Neuronal stem cell (in vitro differentiated cells): Measurements from ENCODE around the gene JAKMIP2.

ENCODE experiments used
- DNase-seq: peaks from one replicate; pipeline ENCODE4 v3.0.0-alpha.2; 2013; ENCODE audit warnings: low spot score
- H2AFZ ChIP-seq: one replicate; pipeline ENCODE4 v1.6.1; 2013; ENCODE audit warnings: mild to moderate bottlenecking, low read length, inconsistent platforms
- H2AK5ac ChIP-seq: 2 replicates; pipeline ENCODE4 v1.6.1; 2013; ENCODE audit warnings: low read depth, mild to moderate bottlenecking, inconsistent platforms, low read length, moderate library complexity, mixed read lengths
- H2BK120ac ChIP-seq: 2 replicates; pipeline ENCODE4 v1.6.1; 2013; ENCODE audit warnings: low read depth, mild to moderate bottlenecking, inconsistent platforms, low read length, moderate library complexity, mixed read lengths
- H2BK12ac ChIP-seq: one replicate; pipeline ENCODE4 v1.6.1; 2013; ENCODE audit warnings: low read length, inconsistent platforms
- H2BK15ac ChIP-seq: 2 replicates; pipeline ENCODE4 v1.6.1; 2013; ENCODE audit warnings: mild to moderate bottlenecking, low read length, inconsistent platforms, mixed read lengths
- H2BK5ac ChIP-seq: one replicate; pipeline ENCODE4 v1.6.1; 2013; ENCODE audit warnings: inconsistent platforms, mild to moderate bottlenecking, low read length, moderate library complexity
- H3K14ac ChIP-seq: one replicate; pipeline ENCODE4 v1.6.1; 2013; ENCODE audit warnings: low read length, inconsistent platforms
- H3K18ac ChIP-seq: 2 replicates; pipeline ENCODE4 v1.6.1; 2013; ENCODE audit warnings: low read length, inconsistent platforms
- H3K23ac ChIP-seq: 2 replicates; pipeline ENCODE4 v1.6.1; 2013; ENCODE audit warnings: low read depth, mild to moderate bottlenecking, mixed read lengths, low read length, inconsistent platforms; ENCODE audit not compliant: poor library complexity
- H3K27ac ChIP-seq: replicated peaks from 3 replicates; pipeline ENCODE4 v1.5.1; 2013; ENCODE audit warnings: low read length, inconsistent platforms
- H3K27me3 ChIP-seq, 3 experiments: 2 replicates each; pipeline ENCODE4 v1.6.1; 2013; ENCODE audit warnings: low read length in 3 of 3, mild to moderate bottlenecking in 2 of 3, inconsistent platforms in 1 of 3, low read depth in 1 of 3, mixed read lengths in 1 of 3, moderate library complexity in 1 of 3; ENCODE audit not compliant: control insufficient read depth in 3 of 3, insufficient read depth in 3 of 3
- H3K36me3 ChIP-seq, 2 donors: replicated peaks in 1 of 2; 2 replicates each; pipeline ENCODE4 v1.6.1; 2013; ENCODE audit warnings: low read length in 2 of 2; ENCODE audit not compliant: control insufficient read depth in 2 of 2, insufficient read depth in 2 of 2
- H3K4ac ChIP-seq: 2 replicates; pipeline ENCODE4 v1.6.1; 2013; ENCODE audit warnings: inconsistent platforms, mild to moderate bottlenecking, low read length, moderate library complexity
- H3K4me1 ChIP-seq, 2 donors: 1 replicate in 1 of 2; 2 replicates in 1 of 2; pipeline ENCODE4 v1.6.1; 2013; ENCODE audit warnings: low read length in 2 of 2, low read depth in 1 of 2; ENCODE audit not compliant: control insufficient read depth in 2 of 2, insufficient read depth in 1 of 2
- H3K4me2 ChIP-seq: one replicate; pipeline ENCODE4 v1.6.1; 2013; ENCODE audit warnings: mild to moderate bottlenecking, low read length, inconsistent platforms; ENCODE audit not compliant: insufficient read depth, poor library complexity, severe bottlenecking
- H3K4me3 ChIP-seq, 2 donors: 2 replicates each; pipeline ENCODE4 v1.5.1; 2013; ENCODE audit warnings: low read length in 2 of 2, mild to moderate bottlenecking in 2 of 2, inconsistent platforms in 1 of 2, moderate library complexity in 1 of 2
- H3K79me1 ChIP-seq: one replicate; pipeline ENCODE4 v1.6.1; 2013; ENCODE audit warnings: low read depth, mild to moderate bottlenecking, inconsistent platforms, low read length, moderate library complexity
- H3K9ac ChIP-seq: one replicate; pipeline ENCODE4 v1.6.1; 2013; ENCODE audit warnings: mild to moderate bottlenecking, low read depth, low read length, inconsistent platforms; ENCODE audit not compliant: poor library complexity
- H3K9me3 ChIP-seq, 2 donors: replicated peaks in 1 of 2; 2 replicates each; pipeline versions ENCODE3 to v1.6.1; 2013; ENCODE audit warnings: low read length in 2 of 2, mild to moderate bottlenecking in 2 of 2, inconsistent platforms in 1 of 2, low read depth in 1 of 2, mixed read lengths in 1 of 2, moderate library complexity in 1 of 2; ENCODE audit not compliant: control insufficient read depth in 2 of 2, insufficient read depth in 1 of 2
- H4K8ac ChIP-seq: one replicate; pipeline ENCODE4 v1.6.1; 2013; ENCODE audit warnings: low read depth, mild to moderate bottlenecking, inconsistent platforms, low read length, moderate library complexity
- H4K91ac ChIP-seq: one replicate; pipeline ENCODE4 v1.6.1; 2013; ENCODE audit warnings: low read length, low read depth, mild to moderate bottlenecking, inconsistent platforms; ENCODE audit not compliant: poor library complexity
- WGBS, 2 donors: extraction: QIAGEN DNeasy Blood & Tissue Kit; methylation state at CpG; one replicate each; pipeline ENCODE4 v1.1.7; 2013; ENCODE audit warnings: missing lambda C conversion rate in 2 of 2, mixed read lengths in 1 of 2; ENCODE audit not compliant: insufficient read length in 2 of 2, insufficient replicate concordance in 1 of 2; ENCODE audit errors: extremely low coverage in 2 of 2; 5-methylcytosine and 5-hydroxymethylcytosine counted together

JAKMIP2 gene

GRCh38 chr5:147551677-147552076 is 230.9 kb downstream of the JAKMIP2 start:
- H3K4me2 ChIP-seq, result no peak overlapping the region
- H3K4ac ChIP-seq, result no peak overlapping the region
- H2AK5ac ChIP-seq, result no peak overlapping the region
- no peak overlapping the region for H2BK5ac ChIP-seq
- no peak for DNase-seq
- peaks cover 0 to 3% of the 10 kb centered on the region in 2 donors for H3K9me3 ChIP-seq
- H3K9ac ChIP-seq, result no peak overlapping the region
- H2BK12ac ChIP-seq, result no peak overlapping the region
- no peak overlapping the region for H4K8ac ChIP-seq
- H3K36me3 ChIP-seq, result no peaks in the 10 kb centered on the region
- no peak overlapping the region for H3K27ac ChIP-seq
- no peak overlapping the region for H3K14ac ChIP-seq
- peak overlapping the region; percentile 68 for H2AFZ ChIP-seq
- no peak overlapping the region for H2BK15ac ChIP-seq
- no peak overlapping the region for H4K91ac ChIP-seq
- H2BK120ac ChIP-seq, result no peak overlapping the region
- H3K18ac ChIP-seq, result no peak overlapping the region
- no peak overlapping the region for H3K23ac ChIP-seq
- no peak overlapping the region for H3K4me3 ChIP-seq
- WGBS, 2 donors, result no CpG with 5 or more reads among the region's 1 CpG
- H3K27me3 ChIP-seq, result no peaks in the 10 kb centered on the region
- peaks cover 4 to 12% of the 10 kb centered on the region in 2 donors for H3K4me1 ChIP-seq
- no peaks in the 10 kb centered on the region for H3K79me1 ChIP-seq

- H3K9me3 ChIP-seq, result peaks cover 0 to 3% of the 10 kb centered on the region in 2 donors
- H3K4me2 ChIP-seq, result no peak overlapping the region
- no peak overlapping the region for H2BK15ac ChIP-seq
- H2AFZ ChIP-seq, result no peak overlapping the region
- H3K9ac ChIP-seq, result no peak overlapping the region
- WGBS, 2 donors, result no CpG with 5 or more reads among the region's 3 CpGs
- no peaks in the 10 kb centered on the region for H3K36me3 ChIP-seq
- H3K18ac ChIP-seq, result no peak overlapping the region
- no peaks in the 10 kb centered on the region for H3K4me1 ChIP-seq
- no peak overlapping the region for H2AK5ac ChIP-seq
- H2BK120ac ChIP-seq, result no peak overlapping the region
- H3K23ac ChIP-seq, result no peak overlapping the region
- no peak overlapping the region for H2BK12ac ChIP-seq
- no peak overlapping the region for H4K91ac ChIP-seq
- no peak overlapping the region for H2BK5ac ChIP-seq
- H3K4me3 ChIP-seq, result no peak overlapping the region
- H3K4ac ChIP-seq, result no peak overlapping the region
- H3K27me3 ChIP-seq, result no peaks in the 10 kb centered on the region
- H3K14ac ChIP-seq, result no peak overlapping the region
- no peak for DNase-seq
- no peaks in the 10 kb centered on the region for H3K79me1 ChIP-seq
- H4K8ac ChIP-seq, result no peak overlapping the region
- no peak overlapping the region for H3K27ac ChIP-seq
These were observed 234.8 kb downstream of the JAKMIP2 start for GRCh38 chr5:147547730-147548129.

GRCh38 chr5:147544556-147544955 is 238.0 kb downstream of the JAKMIP2 start:
- H3K18ac ChIP-seq, result no peak overlapping the region

GRCh38 chr5:147539053-147539452 is 243.5 kb downstream of the JAKMIP2 start:
- Histone ChIP-seq H3K9ac (no peak overlapping the region), H3K23ac (no peak overlapping the region), H3K36me3 (no peaks in the 10 kb centered on the region), H2BK120ac (no peak overlapping the region), H4K8ac (no peak overlapping the region), H2BK5ac (no peak overlapping the region), H4K91ac (no peak overlapping the region), H3K9me3 (no peaks in the 10 kb centered on the region), H3K14ac (no peak overlapping the region), H3K4me3 (no peak overlapping the region), H2BK12ac (no peak overlapping the region), H3K4me1 (no peaks in the 10 kb centered on the region), H3K27ac (no peak overlapping the region), H2AK5ac (no peak overlapping the region), H3K79me1 (no peaks in the 10 kb centered on the region), H3K4me2 (no peak overlapping the region), H2BK15ac (no peak overlapping the region), H3K4ac (no peak overlapping the region), H3K18ac (no peak overlapping the region), H3K27me3 (peaks cover 0 to 2% (median 0%) of the 10 kb centered on the region in 3 experiments), H2AFZ (no peak overlapping the region)
- no peak for DNase-seq
- whole genome bisulfite sequencing, 2 donors, result no CpG with 5 or more reads among the region's 1 CpG

More at GRCh38 chr5:147544556-147544955, 238.0 kb downstream of the JAKMIP2 start:
- Histone ChIP-seq H3K36me3 (no peaks in the 10 kb centered on the region), H3K4me1 (no peaks in the 10 kb centered on the region), H3K4ac (no peak overlapping the region), H3K27me3 (no peaks in the 10 kb centered on the region), H3K9me3 (no peaks in the 10 kb centered on the region), H3K23ac (no peak overlapping the region), H2BK120ac (no peak overlapping the region), H3K4me3 (no peak overlapping the region), H4K91ac (no peak overlapping the region), H3K27ac (no peak overlapping the region), H2BK5ac (no peak overlapping the region), H2AFZ (peak overlapping the region; percentile 4), H2BK12ac (no peak overlapping the region), H3K9ac (no peak overlapping the region), H3K79me1 (no peaks in the 10 kb centered on the region), H2BK15ac (no peak overlapping the region), H3K14ac (no peak overlapping the region), H4K8ac (no peak overlapping the region), H3K4me2 (no peak overlapping the region), H2AK5ac (no peak overlapping the region)
- WGBS, 2 donors, result no CpG with 5 or more reads among the region's 5 CpGs
- no peak for DNase-seq
